NCI-H2196 treated with DMSO at 0.1 percent for 48 hours (cell line): Measurements from ENCODE around the gene DEPDC5.
"Not testable (repeated sequence)": the region's sequence is repeated elsewhere in the genome, so short reads cannot be mapped to it uniquely, and the experiment has no call there.

ENCODE experiments used
- DNase-seq: peaks from one replicate; lab custom pipeline; 2025; ENCODE audit not compliant: unreplicated experiment; lab: John Stamatoyannopoulos, UW

Gene DEPDC5

DNA sequence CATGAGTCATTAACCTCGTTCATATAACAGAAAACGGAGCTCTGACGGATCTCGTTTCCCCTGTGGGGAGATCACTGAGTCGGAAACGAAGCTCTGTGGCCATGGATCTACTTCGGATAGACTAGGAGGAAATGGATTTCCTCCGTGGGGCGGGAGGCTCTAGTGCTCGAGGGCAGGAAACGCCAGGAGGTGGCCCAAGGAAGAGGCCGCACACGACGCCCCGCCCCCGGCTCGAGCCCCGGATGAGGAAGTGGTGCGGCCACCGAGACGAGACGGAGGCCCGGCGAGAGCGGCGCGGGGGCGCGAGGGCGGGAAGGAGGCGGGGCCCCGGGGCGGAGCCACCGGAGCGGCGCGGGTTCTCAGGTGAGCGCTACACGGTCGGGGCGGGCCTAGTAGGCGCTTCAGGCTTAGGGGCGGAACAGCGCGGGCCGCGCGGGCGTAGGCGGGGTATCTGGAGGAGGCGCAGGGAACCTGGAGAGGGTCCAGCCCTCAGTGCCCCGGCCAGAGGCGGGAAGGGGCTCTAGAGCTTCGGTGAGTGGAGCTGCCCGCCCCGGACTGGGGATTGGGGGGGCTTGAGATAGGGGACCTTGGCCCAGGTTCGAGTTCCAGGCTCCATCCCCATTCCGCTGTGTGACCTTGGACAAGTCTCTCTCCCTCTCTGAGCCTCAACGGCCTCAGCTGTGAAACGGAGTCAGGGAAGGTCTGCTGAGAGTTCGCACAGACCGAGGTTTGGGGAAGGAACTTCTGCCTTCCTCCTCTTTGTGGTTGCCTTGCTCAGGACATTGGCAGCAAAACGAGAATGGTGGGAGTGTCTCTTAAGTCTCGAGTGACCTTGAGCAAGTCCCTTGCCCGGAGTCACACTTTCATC lies at the start of gene DEPDC5:
DEPDC5 (plus strand) TSS at position 386 of the 868 bp plus-strand sequence. CDS start 903 bp downstream, outside the sequence.
- peak; percentile 51 for DNase-seq

DNA sequence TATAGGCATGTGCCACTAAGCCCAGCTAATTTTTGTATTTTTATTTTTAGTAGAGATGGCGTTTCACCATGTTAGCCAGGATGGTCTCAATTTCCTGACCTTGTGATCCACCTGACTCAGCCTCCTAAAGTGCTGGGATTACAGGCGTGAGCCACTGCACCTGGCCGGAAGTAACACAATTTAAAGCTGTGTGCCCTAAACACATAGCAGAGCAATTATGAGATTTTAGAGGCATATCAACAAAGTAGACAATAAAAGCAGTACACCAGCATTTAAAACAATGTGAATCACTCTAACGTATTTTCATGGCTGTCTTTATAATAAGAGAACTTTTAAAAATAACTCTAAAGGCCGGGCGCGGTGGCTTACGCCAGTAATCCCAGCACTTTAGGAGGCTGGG lies 46.3 kb upstream of the DEPDC5 start:
- DNase-seq, result no peak

DNA sequence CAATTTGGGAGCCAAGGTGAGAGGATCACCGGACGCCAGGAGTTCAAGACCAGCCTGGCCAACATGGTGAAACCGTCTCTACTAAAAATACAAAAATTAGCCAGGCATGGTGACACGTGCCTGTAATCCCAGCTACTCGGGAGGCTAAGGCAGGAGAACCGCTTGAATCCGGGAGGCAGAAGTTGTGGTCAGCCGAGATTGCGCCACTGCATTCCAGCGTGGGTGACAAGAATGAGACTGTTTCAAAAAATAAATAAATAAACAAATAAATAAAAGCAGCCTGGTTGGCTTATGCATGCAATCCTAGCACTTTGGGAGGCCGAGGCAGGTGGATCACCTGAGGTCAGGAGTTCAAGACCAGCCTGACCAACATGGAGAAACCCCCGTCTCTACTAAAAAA lies 42.6 kb upstream of the DEPDC5 start:
- not testable (repeated sequence) for DNase-seq

DNA sequence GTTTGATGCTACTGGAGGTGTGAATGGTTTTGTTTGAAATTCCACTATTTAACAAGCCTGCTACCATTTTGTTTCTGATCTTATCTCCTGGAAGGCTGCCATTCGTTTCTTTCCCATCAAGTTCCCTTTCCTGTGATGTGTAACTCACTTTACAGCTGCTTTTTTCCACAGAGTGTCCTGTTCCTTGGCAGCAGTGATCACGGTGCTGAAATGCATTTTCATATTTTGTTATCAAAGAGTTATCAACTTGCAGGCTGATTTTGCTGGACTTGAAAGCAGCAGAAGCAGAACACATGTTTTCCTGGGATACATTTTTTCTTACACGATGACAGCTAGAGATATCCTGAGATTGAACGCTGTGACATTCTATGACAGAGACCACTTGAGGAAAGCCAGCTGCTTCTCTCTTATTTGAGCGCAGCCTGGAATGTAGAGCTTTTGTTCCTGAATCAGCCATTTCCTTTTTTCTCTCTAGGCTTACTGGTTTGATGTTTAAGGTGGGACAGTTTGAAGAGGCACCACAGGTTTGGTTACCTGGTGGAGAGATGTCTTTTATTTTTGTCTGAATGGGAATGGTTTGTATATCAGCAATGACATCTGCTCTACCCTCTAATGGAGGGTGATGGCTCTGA lies 38.6 kb upstream of the DEPDC5 start:
- DNase-seq, result no peak

DNA sequence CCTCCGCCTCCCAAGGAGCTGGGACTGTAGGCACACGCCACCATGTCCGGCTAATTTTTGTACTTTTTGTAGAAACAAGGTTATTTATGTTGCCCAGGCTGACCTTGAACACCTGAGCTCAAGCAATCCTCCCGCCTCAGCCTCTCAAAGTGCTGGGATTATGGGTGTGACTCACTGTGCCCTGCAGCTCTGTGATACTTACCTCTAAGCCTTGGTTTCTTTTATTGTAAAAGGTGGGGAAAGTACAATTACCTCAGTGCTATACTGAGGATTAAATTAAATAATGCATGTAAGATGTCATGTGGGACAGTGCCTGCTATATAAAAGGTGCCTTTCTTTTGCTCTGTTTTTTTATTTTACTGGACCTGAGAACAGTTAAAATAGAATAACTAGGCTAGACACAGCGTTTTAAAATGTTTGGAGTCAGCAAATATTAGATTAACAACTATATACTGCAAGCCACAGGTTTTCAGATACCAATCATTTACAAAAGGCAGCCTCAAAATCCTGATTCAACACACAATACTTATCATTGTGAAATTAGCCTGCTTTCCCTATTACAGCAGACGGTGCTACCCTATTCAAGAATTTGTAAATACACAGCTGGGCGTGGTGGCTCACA lies 33.9 kb upstream of the DEPDC5 start:
- DNase-seq, result no peak

DNA sequence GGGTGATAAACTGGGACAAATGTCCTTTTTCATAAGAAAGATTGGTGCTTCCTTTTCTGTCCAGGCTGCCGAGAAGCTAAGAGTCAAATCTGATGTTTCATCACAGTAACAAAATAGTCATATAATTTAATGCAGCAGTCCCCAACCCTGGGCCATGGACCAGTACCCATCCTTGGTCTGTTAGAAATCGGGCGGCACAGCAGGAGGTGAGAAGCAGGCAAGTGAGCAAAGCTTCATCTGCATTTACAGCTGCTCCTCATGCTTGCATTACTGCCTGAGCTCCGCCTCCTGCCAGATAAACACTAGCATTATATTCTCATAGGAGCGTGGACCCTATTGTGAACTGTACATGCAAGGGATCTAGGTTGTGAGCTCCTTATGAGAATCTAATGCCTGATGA lies 30.1 kb upstream of the DEPDC5 start:
- DNase-seq, result no peak

DNA sequence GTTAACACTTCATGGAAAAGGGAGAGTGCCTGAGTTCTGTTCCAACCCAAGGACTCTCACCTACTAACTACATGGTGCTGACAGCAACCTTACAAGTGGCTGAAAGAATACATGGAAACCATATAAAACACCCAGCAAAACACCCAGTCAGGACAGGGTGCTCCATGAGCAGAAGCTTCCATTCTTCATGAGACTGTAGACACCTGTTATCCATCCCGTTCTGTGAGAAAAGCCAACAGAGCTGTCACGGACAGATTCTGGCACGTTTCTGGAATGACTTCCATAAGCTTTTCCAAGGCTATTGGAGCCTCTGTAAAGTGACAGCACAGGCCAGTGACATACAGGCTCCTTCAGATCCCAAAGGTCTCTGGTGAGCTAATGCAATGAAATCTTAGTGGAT lies 27.1 kb upstream of the DEPDC5 start:
- DNase-seq, result no peak

DNA sequence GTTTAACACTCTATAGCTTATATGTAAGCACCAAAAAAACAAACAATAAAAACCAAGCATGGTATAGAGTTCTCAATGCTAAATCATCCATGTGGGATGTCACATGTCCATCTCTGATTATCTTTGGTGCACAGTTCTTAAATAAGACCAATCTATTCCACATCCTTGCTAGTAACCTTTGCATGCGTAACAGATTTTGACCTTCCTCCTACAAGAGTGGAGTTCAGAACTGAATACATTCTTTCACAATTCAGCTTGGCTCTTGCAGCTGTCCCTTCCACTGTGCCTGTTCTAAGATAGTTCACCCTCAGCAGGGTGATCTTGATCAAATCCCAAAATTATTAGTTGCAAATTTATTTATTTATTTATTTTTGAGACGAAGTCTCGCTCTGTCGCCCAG lies 25.0 kb upstream of the DEPDC5 start:
- no peak for DNase-seq

DNA sequence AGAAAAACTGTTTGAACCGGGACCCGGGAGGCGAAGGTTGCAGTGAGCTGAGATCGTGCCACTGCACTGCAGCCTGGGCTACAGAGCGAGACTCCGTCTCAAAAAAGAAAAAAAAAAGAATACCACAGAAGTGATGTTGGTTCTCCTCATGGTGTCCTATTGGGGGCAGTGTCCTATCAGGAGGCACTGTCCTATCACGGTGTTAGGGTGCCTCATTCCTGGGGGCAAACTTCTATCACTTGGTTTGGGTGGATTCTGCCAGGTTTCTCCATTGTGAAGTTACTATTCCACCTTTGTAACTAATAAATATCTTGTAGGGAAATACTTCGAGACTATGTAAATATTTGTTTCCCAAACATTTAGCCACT lies 23.5 kb upstream of the DEPDC5 start:
- DNase-seq, result no peak

DNA sequence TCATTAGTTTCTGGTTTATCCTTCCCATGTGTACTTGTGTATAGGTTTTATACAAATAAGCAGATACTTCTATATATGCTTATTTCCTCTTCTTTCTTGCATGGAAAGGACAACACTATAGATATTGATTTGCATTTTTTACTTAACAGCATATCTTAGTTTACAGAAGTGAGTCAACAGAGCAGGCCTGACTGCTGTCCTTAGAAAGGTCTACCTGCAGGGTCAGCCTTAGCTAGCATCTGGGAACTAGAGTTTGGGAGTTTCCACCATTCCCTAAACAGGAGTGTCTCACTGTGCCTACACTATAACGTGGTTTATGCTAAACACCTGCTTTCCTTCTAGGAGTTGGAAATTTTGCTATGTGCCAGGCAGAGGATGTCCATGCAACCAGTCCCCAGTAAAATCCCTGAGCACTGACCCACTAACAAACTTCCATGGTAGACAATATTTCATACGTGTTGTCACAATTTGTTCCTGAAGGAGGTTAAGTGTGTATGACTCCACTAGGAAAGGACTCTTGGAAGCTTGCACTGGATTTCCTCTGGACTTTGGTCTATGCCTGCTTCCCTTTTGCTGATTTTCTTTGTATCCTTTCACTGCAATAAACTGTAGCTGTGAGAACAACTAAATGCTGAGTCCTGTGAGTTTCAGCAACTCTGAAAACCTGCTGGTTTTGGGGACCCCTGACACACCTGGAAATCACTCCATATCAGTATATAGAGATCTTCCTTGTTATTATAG lies 21.6 kb upstream of the DEPDC5 start:
- DNase-seq, result no peak

DNA sequence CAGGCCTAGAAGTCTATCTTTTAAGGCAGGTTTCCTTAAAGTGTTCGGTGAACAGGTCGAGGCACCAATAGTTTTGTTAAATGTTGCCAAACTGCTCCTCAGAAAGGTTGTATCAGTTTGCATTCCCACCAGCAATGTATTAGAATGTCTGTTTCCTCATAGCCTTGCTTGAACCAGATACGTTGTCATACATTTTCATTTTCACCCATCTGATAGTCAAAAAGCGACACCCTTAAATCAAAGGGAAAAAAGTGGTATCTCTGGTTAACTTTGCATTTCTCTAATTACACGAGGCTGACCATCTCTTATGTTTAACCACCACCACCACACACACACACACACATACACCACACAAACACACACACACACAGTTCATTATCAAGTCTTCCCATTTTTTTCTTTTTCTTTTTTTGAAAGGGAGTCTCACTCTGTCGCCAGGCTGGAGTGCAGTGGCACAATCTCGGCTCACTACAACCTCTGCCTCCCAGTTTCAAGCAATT lies 20.2 kb upstream of the DEPDC5 start:
- DNase-seq, result no peak

DNA sequence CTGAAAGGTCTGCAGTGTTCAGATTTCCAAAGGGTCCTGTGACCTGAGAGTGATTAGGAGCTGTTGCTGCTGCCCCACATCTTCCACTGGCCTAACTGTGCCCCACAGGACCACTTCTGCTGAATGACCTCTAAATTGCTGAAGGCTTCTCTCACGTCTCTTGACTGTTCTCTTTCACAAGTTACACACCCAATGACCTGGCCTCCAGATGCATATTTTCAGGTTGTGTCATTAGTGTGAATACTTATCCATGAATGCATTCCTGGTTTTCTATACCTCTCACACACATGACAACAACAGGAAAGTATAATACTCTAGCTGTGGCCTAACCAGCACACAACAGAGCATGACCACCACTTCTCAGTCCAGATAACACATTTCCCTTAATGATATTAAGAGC lies 19.3 kb upstream of the DEPDC5 start:
- DNase-seq, result no peak

DNA sequence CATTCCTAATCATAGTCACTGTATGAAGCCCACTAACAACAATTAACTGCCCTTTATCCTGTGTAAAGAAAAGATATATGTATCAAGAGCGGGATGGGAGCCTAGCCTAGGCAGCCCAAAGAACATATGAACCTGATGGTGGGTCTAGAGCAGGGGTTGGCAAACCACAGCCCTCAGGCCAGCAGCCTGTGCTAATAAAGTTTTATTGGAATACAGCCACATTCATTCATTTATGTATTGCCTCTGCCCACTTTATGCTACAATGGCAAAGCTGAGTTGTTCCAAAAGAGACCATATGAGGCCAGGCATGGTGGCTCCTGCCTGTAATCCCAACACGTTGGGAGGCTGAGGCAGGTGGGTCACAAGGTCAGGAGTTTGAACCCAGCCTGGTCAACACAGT lies 17.4 kb upstream of the DEPDC5 start:
- no peak for DNase-seq

DNA sequence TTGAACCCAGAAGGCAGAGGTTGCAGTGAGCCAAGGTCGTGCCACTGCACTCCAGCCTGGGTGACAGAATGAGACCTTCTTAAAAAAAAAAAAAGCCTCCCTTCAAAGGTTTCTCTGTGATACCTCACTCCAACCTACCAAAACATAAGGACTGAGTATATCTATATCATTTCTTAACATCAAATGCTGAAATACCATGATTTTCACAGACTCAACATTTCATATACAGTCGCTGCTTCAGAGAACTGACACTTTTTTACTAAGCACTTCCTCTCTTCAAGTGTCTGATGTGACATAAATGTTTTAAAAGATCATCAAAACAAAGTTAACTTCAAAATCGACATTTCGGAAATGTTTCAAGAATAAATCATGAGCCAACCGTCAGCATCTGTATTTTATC lies 15.9 kb upstream of the DEPDC5 start:
- no peak for DNase-seq

DNA sequence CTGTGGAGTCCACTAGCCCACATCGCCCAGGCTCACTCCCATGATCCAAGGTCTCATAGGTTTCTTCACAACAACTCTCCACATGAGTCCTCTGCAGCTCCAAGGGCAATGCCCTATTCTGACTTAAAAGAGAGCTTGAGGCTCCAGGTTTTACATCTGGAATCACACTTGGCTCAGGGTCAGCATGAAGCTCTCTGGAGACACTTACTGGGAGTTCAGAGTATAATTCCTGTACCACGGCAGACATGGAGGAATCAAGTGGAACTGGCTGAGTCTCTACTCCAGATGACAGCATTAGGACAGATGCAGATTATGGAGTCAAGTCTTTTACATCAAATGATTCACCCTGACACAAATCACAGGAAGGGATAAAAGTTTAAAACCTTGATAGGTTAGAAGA lies 15.3 kb upstream of the DEPDC5 start:
- no peak for DNase-seq

DNA sequence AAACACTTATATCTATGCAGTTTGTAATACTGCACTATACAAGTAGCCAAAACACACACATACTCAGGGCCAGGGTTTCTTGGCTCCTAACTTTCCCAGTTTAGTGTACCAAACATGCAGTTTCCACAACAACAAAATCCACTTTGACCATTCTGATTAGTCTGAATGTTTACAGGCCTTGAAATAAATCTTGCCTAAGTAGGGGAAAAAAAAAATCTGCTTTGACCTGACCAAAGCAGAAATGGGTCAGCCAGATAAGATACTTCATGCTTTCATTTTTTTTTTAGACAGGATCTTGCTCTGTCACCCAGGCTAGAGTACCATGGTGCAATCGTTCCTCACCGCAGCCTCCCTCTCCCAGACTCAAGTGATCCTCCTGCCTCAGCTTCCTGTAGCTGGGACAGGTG lies 14.0 kb upstream of the DEPDC5 start:
- no peak for DNase-seq

DNA sequence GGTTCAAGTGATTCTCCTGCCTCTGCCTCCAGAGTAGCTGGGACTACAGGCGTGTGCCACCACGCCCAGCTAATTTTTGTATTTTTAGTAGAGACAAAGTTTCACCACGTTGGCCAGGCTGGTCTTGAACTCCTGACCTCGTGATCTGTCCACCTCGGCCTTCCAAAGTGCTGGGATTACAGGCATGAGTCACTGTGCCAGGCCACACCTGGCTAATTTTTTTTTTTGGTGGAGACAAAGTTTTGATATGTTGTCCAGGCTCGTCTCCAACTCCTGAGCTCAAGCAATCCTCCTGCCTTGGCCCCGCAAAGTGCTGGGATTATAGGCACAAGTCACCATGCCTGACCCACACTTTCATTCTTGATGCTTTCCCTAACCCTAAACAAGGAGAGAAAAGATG lies 13.5 kb upstream of the DEPDC5 start:
- not testable (repeated sequence) for DNase-seq

DNA sequence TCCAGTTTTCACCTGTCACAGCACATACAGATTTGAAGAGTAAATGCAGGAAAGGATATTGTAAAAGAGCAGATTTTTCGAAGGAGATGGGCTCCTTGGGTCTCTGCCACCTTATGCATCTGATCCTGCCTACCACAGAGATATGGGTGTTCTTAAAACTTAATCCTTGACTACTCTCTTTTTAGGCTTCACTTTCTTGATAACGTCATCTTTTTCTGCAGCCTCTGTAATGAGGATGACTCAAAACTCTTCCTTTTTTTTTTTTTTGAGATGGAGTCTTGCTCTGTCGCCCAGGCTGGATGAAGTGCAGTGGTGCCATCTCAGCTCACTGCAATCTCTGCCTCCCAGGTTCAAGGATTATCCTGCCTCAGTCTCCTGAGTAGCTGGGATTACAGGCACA lies 11.7 kb upstream of the DEPDC5 start:
- no peak for DNase-seq

DNA sequence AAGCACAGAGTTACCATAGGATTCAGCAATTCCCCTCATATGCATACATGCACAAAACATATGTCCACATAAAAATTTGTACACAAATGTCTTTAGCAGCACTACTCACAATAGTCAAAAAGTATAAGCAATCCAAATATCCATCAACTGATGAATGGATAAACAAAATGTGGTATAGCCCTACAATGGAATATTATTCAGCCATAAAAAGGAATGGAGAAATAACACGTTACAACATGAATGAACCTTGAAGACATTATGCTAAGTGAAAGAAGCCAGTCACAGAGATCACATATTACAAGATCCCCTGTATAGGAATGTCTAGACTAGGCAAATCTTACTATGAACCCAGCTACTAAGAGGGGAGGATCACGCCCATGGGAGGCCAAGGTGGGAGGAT lies 11.1 kb upstream of the DEPDC5 start:
- DNase-seq, result no peak

DNA sequence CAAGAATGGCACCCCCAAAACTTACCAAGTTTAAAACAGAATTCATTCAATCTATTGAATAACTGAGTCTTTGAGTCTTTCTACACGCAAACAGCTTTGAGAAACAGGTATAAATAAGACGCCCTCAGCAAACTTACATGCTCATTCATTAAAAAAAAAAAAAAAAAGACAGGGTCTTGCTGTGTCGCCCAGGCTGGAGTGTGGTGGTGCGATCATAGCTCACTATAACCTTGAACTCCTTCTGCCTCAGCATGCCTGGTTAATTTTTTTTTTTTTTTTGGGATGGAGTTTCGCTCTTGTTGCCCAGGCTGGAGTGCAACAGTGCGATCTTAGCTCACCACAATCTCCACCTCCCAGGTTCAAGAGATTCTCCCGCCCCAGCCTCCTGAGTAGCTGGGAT lies 9.9 kb upstream of the DEPDC5 start:
- DNase-seq, result no peak

DNA sequence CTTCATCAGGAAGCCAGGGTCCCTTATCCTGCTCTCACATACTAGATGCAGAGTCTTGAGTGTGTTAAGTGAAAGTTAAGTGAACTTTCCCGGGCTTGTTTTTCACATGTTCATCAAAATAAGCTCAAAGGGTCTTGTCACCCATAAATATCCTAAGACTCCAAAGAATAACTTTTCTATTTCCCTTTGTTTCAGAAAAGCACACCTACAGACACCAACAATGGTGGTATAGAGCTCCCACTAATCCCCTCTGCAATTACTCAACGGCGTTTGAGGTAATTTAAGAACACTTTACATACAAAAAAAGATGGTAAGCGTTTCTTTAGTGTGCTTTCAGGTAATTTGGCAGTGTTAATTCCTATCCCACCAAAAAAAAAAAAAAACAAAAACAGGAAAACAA lies 6.4 kb upstream of the DEPDC5 start:
- DNase-seq, result no peak
